Effector CD8-positive, alpha-beta T cell (primary cell): ENCODE data around the gene TEC.
"Not testable (repeated sequence)": the region's sequence is repeated elsewhere in the genome, so short reads cannot be mapped to it uniquely, and the experiment has no call there.

Experiments
- DNase-seq: peaks from one replicate; lab custom pipeline; 2025; lab: John Stamatoyannopoulos, UW

The TEC gene

DNA sequence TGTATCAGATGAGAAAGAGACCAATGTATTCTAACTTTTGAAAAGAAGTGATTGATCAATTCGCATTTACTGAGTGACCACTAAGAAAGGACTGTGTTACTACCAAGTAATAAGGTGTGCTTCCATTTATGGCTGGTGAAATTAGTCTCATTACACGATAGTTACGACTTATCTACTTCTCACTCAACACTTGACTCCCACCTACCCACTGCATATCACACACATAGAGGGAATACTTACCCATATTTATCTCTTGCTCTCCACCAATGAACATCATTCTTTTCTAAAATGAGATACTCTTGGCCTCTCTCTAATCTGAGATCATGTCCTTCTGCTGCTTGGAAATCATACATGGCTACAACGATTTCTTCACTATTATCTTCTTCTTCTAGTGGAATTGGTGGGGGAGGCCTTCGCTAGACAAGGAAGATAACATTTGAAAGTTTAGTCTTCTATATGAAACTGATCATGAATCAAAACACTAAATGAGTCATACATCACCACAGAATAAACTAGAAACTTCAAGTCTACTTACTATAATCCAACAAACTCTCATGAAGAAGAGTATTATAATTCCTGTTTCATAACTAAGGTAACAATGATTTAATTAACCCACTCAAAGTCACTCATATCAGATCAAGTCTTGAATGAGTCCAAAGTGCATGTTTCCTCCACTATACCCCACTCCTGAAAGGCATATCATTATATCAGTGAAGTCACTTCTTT lies 101.9 kb downstream of the TEC start:
- DNase-seq = no peak

DNA sequence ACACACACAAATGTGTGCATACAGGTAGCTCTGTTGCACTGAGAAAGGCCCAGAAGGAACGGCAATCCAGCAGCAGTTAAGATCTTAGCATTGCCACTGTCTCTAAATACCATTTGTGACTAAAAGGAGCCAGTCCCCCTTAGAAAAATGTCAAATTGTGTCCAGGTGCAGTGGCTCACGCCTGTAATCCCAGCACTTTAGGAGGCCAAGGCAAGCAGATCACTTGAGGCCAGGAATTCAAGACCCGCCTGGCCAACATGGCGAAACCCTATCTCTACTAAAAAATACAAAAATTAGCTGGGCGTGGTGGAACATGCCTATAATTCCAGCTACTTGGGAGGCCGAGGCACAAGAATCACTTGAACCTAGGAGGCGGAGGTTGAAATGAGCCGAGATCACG lies 105.1 kb downstream of the TEC start:
- DNase-seq = not testable (repeated sequence)

DNA sequence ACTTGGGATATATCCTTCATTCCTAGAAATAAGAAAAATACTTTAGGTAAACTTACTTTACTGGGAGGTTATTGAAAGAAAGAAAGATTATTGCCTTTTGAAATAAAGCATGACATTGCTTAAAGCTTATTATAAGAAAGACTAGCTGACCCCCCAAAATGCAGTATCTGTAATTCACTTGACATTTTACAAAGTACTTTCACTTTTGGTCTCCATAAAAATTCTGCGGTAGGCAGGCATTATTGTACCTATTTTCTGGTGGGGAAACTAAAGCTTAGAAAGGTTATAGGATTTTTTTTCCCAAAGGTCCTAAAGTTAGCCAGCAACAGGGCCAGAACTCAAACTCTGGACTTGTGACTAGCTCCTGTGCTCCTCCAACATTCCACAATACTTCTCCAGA lies 105.9 kb downstream of the TEC start:
- DNase-seq = no peak

DNA sequence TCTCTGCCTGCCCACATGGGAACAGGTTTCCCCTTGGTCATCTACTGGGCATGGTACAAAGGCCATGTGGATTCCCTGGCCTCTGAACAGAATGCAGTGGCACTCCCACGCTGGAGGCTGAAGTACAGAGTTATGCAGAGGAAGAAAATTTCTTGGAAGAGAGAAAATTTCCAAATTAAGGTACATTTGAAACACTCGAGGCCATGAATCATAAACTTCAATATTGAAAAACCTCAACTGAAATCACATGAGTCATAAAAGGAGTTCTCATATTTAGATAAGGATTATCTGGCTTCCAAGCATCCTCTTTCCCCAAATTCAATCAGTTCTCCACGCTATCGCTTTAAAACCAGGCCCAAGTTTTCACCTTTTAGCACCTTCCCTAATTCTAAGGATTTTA lies 107.5 kb downstream of the TEC start:
- no peak for DNase-seq

DNA sequence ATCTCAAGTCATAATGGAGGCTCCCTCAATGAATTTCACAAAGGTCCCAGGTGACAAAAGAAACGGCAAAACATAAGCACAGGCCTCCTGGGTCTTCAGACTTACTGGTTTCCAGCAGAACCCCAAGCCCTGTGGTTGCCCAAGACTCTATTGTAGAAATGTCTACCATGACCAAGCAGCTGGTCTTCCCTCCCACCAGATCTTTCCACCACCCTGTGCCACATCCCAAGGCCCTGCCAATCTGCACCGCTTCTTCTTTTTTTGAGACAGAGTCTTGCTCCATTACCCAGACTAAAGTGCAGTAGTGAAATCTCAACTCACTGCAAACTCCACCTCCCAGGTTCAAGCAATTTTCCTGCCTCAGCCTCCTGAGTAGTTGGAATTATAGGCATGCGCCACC lies 112.4 kb downstream of the TEC start:
- no peak for DNase-seq

DNA sequence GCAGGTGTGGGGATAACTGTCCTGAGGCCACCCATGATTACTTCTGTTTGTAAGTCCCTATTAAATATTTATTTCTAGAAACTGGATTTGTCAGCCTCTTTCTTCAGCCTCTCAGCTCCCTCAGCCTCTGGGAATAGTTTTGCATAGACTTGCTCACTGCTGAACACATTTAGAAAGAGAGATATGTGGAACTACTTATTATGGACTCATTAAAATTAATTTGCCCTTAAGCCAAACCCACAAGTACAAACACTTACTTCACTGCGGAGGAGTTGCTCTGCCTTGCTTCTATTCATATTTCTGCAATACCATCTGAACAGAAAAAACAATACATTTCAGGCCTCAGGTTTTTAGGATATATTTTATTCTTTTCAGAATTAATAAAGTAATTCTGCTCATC lies 113.2 kb downstream of the TEC start:
- DNase-seq = no peak

DNA sequence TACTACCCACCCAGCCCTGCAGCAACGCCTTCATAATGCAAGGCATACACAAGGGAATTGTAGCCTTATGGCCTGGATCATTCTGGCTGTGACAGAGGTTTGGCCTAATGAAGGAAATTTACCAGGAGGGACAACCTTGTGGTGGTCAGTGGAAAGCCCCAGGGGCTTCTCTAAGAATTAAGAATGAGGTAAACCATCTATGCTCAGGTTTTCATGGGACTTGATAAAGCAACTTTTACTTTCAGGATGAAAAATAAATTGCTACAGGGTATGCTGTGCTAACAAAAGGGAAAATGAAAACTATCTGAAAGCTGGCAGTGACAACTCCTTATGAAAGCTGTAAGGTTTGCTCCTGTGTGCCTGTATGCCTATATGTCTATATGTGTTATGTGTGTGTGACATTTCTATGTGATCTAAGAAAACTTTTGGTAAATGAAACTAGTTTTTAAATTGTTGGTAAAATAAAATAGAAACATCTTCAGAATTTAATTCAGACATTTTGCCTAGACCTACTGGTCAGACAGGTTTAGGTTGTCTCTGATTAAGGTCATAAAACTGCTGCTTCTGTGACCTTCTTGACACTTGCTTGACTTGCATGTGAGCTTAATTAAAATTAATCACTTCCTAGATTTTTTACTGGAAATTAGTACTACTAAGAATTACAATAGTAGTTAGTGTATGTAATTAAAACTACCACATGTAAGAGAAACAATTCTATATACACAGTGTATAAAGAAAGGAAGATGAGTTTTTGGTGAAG lies 115.7 kb downstream of the TEC start:
- DNase-seq = no peak

DNA sequence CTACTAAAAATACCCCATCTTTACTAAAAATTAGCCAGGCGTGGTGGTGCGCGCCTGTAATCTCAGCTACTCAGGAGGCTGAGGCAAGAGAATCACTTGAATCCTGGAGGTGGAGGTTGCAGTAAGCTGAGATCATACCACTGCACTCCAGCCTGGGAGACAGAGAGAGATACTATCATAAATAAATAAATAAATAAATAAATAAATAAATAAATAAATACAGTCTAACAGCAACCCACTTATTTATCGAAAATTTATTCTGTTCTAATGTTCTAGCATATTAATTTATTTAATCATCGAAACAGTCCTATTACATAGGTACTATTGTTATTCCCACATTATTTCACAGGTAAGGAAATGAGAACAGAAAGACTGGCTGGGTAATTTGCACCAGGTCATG lies 117.4 kb downstream of the TEC start:
- DNase-seq = no peak

DNA sequence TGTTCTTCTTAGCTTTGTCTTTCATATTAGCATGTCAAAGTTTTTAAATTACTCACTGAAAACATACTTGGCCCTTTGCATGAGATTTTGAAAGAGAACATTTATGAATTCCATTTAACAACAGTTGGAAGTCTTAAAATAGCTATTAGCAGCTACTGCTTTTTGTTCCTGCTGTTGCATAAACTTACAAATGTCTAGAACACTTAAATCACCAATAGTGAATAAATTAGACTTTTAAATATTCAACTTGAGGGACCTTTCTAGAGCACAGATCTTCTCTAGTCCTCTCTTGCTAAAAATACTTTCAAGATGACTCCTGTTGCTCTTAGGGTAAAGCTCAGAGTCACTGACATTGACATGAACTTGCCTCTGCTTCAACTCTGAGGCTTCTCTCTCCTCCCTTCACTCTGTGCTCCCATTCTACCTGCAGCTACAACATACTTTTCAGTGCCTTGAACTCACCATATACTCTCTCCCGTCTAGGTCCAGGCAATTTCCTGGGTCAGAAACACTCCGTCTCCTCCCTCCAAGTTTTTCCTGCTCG lies 119.7 kb downstream of the TEC start:
- no peak for DNase-seq

DNA sequence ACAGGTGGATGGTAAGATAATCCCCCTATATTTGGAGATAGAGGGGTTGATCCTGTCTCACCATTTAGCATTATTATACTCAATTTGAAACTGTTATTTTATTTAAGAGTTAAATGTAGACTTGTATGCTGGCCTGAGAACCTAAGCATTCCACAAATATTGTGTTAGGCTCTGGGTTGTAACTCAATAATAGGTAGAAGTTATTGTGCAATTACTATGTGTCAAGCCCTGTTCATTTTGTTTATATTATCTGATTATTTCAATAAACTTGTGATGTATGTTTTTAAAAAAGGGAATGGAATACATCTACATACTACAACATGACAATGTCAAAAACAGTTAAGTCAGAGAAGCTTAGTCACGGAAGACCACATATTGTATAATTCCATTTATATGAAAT lies 122.0 kb downstream of the TEC start:
- DNase-seq = no peak

DNA sequence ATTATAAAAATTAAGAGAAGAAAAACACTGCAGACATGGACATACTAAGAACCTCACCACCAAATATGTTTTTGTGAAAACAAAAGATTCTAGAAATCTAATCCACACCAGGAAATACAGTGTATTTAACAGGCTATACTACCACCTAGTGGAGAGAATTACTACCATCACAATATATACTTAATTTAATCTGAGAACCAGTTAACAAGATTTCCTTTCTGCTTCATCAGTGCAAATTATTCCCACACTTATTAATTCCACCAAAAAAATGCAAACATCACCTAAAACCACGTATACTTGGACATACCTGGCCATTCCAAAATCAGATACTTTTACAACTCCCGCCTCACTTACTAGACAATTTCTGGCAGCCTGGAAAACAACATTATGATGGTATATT lies 128.6 kb downstream of the TEC start:
- DNase-seq = no peak

DNA sequence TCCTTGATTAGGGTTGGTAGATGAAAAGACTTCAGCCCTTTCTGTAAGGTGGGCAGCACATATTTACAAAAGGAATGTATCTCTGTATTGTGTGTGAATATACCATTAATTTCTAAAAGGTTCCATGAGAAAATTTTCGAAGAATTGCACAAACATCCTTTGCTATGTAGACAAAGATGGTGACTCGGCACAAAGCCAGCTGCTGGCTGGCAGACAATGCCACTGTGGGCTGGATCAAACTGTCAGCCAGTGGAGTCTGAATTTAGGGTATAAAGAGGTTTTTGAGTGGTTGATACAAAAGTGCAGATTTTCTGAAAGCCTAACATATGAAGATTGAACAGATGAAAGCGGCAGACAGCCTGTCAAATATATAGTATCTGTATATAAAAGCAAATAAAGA lies 129.9 kb downstream of the TEC start:
- DNase-seq = no peak

DNA sequence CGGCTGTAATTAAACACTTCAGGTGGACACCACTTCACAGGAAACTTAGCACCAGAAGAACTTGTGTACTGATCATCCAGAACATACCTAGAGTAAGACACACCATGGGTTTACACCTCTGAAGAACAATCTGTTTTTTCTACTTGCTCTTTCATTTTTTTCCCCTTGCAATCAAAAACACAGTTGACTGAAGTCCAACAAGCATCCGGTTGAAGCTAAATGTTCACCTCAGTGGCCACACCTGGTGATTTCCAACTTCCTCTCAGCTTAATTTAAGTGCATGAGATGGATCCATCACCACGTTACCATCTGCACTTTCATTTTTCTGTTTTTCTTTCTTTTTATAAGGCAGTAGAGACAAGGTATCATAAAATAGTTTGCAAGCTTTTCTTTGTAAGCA lies 130.7 kb downstream of the TEC start:
- no peak for DNase-seq

DNA sequence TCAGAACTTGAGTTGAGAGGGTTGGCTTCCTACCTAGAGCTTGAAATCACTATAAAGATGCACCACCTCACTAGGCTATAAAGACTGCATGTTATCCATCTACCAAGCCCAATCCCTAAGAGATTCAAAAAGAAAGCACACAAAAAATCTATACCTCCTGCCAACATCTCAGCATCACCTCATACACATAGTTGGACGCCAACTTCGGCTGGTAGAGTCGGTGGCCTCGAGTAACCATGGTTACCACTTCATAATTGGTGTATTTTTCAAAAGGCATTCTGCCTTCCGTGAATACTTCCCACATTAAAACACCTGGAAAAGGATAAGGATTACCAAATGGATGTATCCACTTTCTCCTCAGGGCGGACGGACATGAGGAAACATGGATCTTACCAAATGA lies 131.1 kb downstream of the TEC start:
- DNase-seq = no peak

DNA sequence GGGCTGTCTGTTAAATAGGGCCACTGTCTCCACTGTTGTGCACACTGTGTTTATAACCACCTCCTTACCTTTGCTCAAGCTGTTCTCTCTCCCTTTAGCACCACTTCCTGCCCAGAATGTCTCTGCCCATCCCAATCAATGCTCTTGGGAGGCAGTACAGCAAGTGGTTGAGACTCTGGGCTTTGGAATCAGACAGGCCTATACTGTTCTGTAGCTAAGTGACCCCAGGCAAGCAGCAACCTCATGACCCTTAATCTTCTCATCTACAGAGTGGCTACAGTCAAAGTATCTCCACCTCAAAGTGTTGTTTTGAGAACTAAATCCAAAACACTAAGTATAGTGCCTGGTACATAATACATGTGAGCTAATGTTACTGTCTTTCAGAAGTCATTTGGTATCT lies 131.8 kb downstream of the TEC start:
- no peak for DNase-seq

DNA sequence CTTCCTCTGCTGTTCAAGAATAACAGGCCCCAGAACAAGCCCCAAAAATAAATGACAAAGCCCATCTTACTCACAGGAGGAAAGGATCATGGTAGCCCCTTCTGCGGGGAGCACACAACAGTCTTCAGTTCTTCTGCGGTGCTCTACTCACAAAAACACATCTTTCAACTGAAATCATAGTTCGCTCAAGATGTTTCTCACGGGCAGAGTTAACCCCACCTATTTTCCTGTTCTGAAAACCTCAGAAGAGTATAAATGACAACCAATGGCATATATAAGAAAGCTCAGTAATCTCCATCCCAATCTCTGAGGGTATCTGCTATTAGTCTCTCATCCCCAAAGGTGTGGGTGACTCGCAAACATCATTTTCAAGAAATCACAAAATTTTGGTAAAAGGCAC lies 135.6 kb downstream of the TEC start, which contains the start of gene TXK:
TXK (minus strand) TSS at position 170 of the 400 bp plus-strand sequence; CDS start at position 90, 80 bp downstream.
- no peak for DNase-seq

DNA sequence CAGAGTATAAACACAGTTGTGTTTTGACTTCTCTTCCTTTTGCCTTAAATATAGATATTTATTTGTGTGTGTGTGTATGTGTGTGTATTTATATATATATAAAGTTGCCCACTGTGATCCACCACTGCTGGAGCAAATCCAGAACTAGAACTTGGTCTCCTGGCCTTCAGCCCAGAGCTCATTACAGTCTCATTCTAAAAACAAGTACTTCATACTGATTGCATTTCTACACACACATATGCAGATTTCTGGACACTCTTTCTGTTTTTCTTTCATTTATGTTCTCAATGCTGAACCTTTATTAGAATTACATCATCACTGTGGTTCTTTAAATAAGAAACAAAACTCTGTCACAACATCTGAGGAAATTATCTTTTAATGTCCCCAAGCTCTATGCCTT lies 136.0 kb downstream of the TEC start:
- no peak for DNase-seq

DNA sequence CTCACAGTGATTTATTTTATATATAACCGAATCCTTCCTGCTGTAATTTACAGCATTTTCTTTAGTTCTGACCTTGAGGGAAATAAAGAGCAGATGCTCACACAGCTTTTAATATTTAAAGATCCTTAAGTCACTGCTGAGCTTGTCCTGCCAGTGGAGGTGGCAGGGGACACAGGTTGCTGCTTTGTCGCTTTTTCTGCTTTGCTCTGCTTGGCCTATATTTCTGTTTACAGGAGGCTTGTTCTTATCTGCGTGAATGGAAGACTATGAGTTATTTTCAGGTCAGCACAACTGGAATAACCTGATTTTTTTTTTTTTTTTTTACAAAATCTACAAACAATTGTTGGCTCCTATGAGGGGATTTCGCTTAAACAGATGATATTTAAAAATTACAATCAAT lies 137.9 kb downstream of the TEC start:
- no peak for DNase-seq

DNA sequence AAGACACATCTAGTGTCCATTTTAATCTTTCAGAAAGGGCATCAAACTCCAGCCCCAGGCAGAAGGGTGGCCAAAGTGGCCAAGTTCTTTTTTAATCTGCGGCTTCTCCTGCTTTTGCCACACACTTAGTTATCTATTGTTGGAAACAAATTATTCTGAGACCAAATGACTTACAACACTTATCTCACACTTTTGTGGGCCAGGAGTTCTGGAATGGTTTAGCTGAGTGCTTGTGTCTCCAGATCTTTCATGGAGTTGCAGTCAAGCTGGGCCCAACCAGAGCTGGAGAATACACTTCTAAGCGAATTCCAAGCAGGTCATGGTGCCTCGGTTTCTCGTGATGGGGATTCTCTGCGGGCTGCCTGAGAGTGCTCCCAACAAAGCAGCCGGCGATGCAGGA lies 139.5 kb downstream of the TEC start:
- no peak for DNase-seq

DNA sequence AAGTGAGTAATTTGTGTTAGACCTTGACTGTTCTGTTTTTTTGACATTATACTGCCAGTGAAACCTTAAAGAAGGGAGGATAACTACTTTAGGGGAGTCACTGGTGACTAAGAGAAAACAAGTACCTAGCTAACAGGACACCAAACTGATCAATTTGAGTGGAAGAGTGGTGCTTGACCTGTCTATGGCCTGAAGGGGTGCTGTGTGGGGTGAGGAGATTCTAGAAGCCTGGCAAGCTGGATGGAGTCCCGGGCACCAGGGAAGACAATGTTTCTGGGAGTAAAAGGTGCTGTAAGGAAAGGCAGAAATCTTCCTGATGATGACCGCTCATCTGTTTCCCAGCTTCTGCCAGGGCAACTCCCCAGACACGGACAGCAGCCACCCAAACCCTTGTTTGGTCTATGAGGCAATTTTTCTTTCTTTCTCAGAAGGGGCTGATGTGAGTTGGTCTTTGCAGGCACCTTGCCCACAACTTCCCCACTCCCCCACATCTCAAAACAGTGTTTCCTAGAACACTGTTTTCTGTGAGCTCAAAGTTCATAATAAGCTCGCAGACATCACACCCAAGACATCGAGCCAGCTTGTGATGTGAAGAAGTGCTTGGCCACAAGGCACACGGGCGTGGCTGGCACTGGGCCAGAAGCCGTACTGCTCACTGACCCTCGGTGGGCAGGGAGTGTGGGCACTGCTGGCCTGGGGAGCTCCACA lies 140.2 kb downstream of the TEC start:
- no peak for DNase-seq

DNA sequence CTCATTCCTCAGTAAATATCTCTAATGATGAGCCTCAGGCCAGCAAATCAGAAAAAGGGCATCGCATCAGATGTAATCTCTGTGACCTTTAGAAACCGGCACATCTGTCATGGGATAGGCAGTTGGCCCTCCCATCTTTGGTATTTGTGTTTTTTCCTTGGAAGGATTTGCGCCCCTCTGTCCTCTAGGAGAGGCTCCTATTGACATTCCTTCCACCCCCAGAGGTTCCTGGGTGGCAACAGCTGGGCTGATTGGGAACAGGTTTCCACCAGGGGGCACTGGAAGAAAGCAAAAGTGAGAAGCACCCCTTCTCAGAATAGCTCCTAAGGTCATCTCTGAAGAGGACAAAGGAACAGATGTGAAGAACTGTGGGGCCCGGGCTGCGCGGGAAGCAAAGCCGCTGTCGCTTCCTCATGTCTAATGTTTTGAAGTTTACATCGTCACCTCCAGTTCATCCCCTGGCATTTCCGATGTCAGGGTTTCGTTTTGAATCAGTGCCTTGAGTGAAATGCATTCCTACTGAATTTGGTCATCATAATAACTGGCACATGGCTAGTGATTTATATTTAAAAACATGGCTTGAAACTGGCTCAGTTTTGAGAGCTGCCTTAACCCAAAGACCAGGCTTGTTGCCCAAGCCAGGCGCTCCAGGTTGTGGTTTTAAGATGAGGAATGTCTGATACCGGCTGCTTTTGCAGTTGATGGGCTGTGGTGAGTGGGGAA lies 141.8 kb downstream of the TEC start:
- peak; percentile 41 for DNase-seq

DNA sequence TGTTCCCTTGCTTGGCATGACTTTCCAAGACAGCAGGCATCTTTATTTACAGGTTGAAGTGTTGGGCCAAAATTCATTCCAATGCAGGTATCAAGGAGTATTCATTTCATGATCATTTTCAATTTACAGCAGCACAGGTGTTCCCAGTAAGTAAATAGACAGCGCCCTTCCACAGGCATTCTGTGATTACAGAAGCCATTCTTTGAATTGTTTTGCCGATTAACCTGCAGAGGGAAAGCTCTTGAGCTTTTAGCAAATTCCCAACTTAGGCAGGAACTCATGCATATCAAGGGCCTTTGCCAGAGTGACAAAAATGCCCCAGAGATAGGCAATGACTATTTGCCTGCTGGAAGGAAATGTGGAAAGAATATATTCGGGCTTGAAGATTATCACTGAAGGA lies 142.4 kb downstream of the TEC start:
- no peak for DNase-seq
